Measurements from ENCODE around the gene BOD1L2. TPM values are rescaled to one million over a fixed set of nuclear protein-coding genes. Genes with fewer than 3 reads are reported as not detected.
A peak's percentile ranks its signal among the peaks of the same experiment; 100 is the strongest.

Gene BOD1L2
- total RNA-seq, 2 donors from 2014 or later, result 0.13 to 1.3 TPM

GRCh38 chr18:57150828-57151227 lies 3.9 kb downstream of the BOD1L2 start:
- WGBS, 2 experiments (ENCODE audit: insufficient coverage in 1 of 2, insufficient read length in 1 of 2), result 27 to 60% methylated on average over 3 to 7 of the region's 7 CpGs
- Mint-ChIP-seq H3K9me3 (no peaks in the 10 kb centered on the region), H3K36me3 (ENCODE audit: low read depth) (no peaks in the 10 kb centered on the region), H3K27ac (no peak overlapping the region), H3K4me1 (peaks cover 33% of the 10 kb centered on the region), H3K27me3 (ENCODE audit: insufficient read depth) (peaks cover 22% of the 10 kb centered on the region), H3K4me3 (no peak overlapping the region)
- Histone ChIP-seq H3K36me3 (ENCODE audit: control insufficient read depth, insufficient read depth, low read length) (no peaks in the 10 kb centered on the region), H3K9ac (ENCODE audit: extremely low read depth, low read length, poor library complexity, severe bottlenecking) (no peak overlapping the region), H3K9me3 (ENCODE audit: control insufficient read depth, low read length) (no peaks in the 10 kb centered on the region), H3K27me3 (ENCODE audit: control insufficient read depth, insufficient read depth, low read length, poor library complexity, severe bottlenecking) (no peaks in the 10 kb centered on the region), H3K27ac (ENCODE audit: low read depth, low read length) (no peak overlapping the region), H3K4me1 (ENCODE audit: control insufficient read depth, insufficient read depth, low read length) (peaks cover 9% of the 10 kb centered on the region), H3K4me3 (ENCODE audit: low read length) (no peak overlapping the region)
- peak; percentile 83 for DNase-seq
- TF ChIP-seq, protein P1, sequence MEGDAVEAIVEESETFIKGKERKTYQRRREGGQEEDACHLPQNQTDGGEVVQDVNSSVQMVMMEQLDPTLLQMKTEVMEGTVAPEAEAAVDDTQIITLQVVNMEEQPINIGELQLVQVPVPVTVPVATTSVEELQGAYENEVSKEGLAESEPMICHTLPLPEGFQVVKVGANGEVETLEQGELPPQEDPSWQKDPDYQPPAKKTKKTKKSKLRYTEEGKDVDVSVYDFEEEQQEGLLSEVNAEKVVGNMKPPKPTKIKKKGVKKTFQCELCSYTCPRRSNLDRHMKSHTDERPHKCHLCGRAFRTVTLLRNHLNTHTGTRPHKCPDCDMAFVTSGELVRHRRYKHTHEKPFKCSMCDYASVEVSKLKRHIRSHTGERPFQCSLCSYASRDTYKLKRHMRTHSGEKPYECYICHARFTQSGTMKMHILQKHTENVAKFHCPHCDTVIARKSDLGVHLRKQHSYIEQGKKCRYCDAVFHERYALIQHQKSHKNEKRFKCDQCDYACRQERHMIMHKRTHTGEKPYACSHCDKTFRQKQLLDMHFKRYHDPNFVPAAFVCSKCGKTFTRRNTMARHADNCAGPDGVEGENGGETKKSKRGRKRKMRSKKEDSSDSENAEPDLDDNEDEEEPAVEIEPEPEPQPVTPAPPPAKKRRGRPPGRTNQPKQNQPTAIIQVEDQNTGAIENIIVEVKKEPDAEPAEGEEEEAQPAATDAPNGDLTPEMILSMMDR (conservative IDR thresholded peaks at IDR 0.05), result no peak

GRCh38 chr18:57154191-57154830 lies 7.4 kb downstream of the BOD1L2 start:
- Histone ChIP-seq H3K27me3 (ENCODE audit: control insufficient read depth, insufficient read depth, low read length, poor library complexity, severe bottlenecking) (no peaks in the 10 kb centered on the region), H3K4me1 (ENCODE audit: control insufficient read depth, insufficient read depth, low read length) (peaks cover 7% of the 10 kb centered on the region), H3K27ac (ENCODE audit: low read depth, low read length) (no peak overlapping the region), H3K36me3 (ENCODE audit: control insufficient read depth, insufficient read depth, low read length) (no peaks in the 10 kb centered on the region), H3K9me3 (ENCODE audit: control insufficient read depth, low read length) (no peaks in the 10 kb centered on the region), H3K9ac (ENCODE audit: extremely low read depth, low read length, poor library complexity, severe bottlenecking) (no peak overlapping the region), H3K4me3 (ENCODE audit: low read length) (no peak overlapping the region)
- no peak for DNase-seq
- TF ChIP-seq, protein P1 (conservative IDR thresholded peaks at IDR 0.05), result no peak
- no peaks in the 10 kb centered on the region for H3K9me3 Mint-ChIP-seq
- peaks cover 12% of the 10 kb centered on the region for H3K27me3 Mint-ChIP-seq (ENCODE audit: insufficient read depth)
- H3K4me3 Mint-ChIP-seq, result no peak overlapping the region
- WGBS, 2 experiments (ENCODE audit: insufficient coverage in 1 of 2, insufficient read length in 1 of 2), result 88 to 95% methylated on average over 5 to 13 of the region's 13 CpGs
- H3K36me3 Mint-ChIP-seq (ENCODE audit: low read depth), result no peaks in the 10 kb centered on the region
- no peak overlapping the region for H3K27ac Mint-ChIP-seq
- H3K4me1 Mint-ChIP-seq, result peaks cover 25% of the 10 kb centered on the region

DNA sequence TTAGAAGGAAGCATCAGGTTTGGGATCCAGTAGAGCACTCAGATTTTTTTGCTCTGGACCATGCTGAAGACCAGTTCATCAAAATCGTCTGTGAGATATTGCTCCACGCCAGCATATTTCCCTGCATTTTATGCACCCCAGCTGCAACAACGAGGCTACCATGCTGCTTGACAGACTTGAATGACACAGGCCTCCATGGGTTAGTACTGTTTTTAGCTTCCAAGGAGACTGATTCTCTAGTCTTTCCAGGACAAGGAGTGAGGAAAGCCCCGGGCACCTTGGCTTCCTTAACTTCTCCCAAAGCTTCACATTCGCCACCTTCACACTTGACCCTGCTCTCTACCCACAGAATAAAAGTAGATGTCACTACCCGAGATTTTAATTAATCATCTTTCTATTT lies 17.5 kb downstream of the BOD1L2 start:
- no peaks in the 10 kb centered on the region for H3K4me1 ChIP-seq (ENCODE audit: control insufficient read depth, insufficient read depth, low read length)
- no peak for DNase-seq
- H3K4me3 ChIP-seq (ENCODE audit: low read length), result no peak overlapping the region
- TF ChIP-seq, protein P1 (conservative IDR thresholded peaks at IDR 0.05), result no peak
- H3K9me3 Mint-ChIP-seq, result peaks cover 14% of the 10 kb centered on the region
- no peaks in the 10 kb centered on the region for H3K27me3 ChIP-seq (ENCODE audit: control insufficient read depth, insufficient read depth, low read length, poor library complexity, severe bottlenecking)
- no peak overlapping the region for H3K27ac Mint-ChIP-seq
- 91 to 92% methylated on average over 4 to 6 of the region's 6 CpGs for WGBS, 2 experiments (ENCODE audit: insufficient coverage in 1 of 2, insufficient read length in 1 of 2)
- H3K4me1 Mint-ChIP-seq, result peaks cover 8% of the 10 kb centered on the region
- H3K9ac ChIP-seq (ENCODE audit: extremely low read depth, low read length, poor library complexity, severe bottlenecking), result no peak overlapping the region
- no peak overlapping the region for H3K4me3 Mint-ChIP-seq
- H3K36me3 Mint-ChIP-seq (ENCODE audit: low read depth), result peaks cover 4% of the 10 kb centered on the region
- no peak overlapping the region for H3K27ac ChIP-seq (ENCODE audit: low read depth, low read length)
- peaks cover 10% of the 10 kb centered on the region for H3K9me3 ChIP-seq (ENCODE audit: control insufficient read depth, low read length)
- peaks cover 7% of the 10 kb centered on the region for H3K27me3 Mint-ChIP-seq (ENCODE audit: insufficient read depth)
- no peaks in the 10 kb centered on the region for H3K36me3 ChIP-seq (ENCODE audit: control insufficient read depth, insufficient read depth, low read length)

Data from endodermal cell (in vitro differentiated cells).